GM12874 (cell line): Measurements from ENCODE around the gene ASB7.
A peak's percentile ranks its signal among the peaks of the same experiment; 100 is the strongest.

ENCODE experiments used
- CTCF ChIP-seq: IDR thresholded peaks from 2 replicates; pipeline ENCODE4 v1.5.1; 2011; ENCODE audit warnings: low read depth, mild to moderate bottlenecking, control low read depth, low read length, moderate library complexity; ENCODE audit not compliant: insufficient read depth

Gene ASB7

GRCh38 chr15:100665570-100665969 is 63.2 kb downstream of the ASB7 start:
- no peak for TF ChIP-seq CTCF

- TF ChIP-seq CTCF = no peak
Measured at GRCh38 chr15:100667405-100668347, 65.3 kb downstream of the ASB7 start.

GRCh38 chr15:100668348-100668745 is 66.0 kb downstream of the ASB7 start:
- TF ChIP-seq CTCF = no peak

GRCh38 chr15:100669260-100669659 is 66.9 kb downstream of the ASB7 start:
- no peak for TF ChIP-seq CTCF

- no peak for TF ChIP-seq CTCF
Measured at GRCh38 chr15:100670505-100671021, 68.2 kb downstream of the ASB7 start.

GRCh38 chr15:100671124-100671680 is 68.8 kb downstream of the ASB7 start:
- TF ChIP-seq CTCF = no peak

GRCh38 chr15:100671858-100672543 is 69.6 kb downstream of the ASB7 start:
- peak; percentile 49 for TF ChIP-seq CTCF
